B cell (primary cell): ENCODE results near the gene KCTD2.

ENCODE experiments used
- EZH2 ChIP-seq: IDR thresholded peaks from 2 replicates; pipeline ENCODE4 v1.6.1; 2012; ENCODE audit warnings: borderline replicate concordance, low read depth, mild to moderate bottlenecking, moderate library complexity, low read length; ENCODE audit not compliant: insufficient read depth, poor library complexity, severe bottlenecking
- TF ChIP-seq, protein P1 (sequence below): fragments of 200-600 bp; IDR thresholded peaks from one replicate; pipeline ENCODE4 v1.8.0; 2022; ENCODE audit warnings: antibody characterized with exemption, mild to moderate bottlenecking

DNA sequence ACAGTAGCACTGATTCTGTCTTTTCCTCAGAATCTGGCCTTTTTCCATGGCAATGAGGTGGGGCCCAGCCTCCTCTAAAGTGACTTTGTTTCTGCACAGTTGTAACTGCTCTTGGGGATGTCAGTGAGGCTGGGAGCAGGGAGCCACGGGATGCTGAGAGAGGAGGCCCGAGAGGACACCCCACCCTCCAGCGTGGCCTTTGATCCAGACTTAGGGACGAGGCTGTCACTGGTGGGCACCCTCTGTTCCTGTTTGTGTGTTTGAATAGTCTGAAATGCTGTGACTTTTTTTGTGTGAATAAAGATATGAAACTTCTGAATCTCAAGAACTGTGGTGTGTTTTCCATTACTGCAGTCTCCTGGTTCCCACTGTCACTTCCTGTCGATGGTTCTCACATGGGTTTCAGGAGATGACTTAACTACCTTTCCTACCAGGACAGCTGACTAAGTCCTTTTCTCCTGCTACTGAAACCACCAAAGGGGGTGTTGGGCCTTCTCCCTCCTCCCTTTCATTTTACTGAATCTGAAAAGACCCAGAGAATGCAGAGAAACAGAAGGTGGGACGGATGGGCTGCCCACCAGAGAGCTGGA is 18.6 kb downstream of the KCTD2 start:
- TF ChIP-seq, protein P1, sequence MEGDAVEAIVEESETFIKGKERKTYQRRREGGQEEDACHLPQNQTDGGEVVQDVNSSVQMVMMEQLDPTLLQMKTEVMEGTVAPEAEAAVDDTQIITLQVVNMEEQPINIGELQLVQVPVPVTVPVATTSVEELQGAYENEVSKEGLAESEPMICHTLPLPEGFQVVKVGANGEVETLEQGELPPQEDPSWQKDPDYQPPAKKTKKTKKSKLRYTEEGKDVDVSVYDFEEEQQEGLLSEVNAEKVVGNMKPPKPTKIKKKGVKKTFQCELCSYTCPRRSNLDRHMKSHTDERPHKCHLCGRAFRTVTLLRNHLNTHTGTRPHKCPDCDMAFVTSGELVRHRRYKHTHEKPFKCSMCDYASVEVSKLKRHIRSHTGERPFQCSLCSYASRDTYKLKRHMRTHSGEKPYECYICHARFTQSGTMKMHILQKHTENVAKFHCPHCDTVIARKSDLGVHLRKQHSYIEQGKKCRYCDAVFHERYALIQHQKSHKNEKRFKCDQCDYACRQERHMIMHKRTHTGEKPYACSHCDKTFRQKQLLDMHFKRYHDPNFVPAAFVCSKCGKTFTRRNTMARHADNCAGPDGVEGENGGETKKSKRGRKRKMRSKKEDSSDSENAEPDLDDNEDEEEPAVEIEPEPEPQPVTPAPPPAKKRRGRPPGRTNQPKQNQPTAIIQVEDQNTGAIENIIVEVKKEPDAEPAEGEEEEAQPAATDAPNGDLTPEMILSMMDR: no peak
- no peak for TF ChIP-seq EZH2
